NCI-H526 treated with DMSO at 0.1 percent for 48 hours (cell line): ENCODE data around the gene CKMT2.

Source experiments
- DNase-seq: peaks from one replicate; lab custom pipeline; 2025; lab: John Stamatoyannopoulos, UW

Gene CKMT2

GRCh38 chr5:81308836-81309235 lies 75.7 kb downstream of the CKMT2 start:
- no peak for DNase-seq

GRCh38 chr5:81310402-81311063 lies 77.4 kb downstream of the CKMT2 start:
- DNase-seq: no peak

GRCh38 chr5:81313278-81313677 lies 80.2 kb downstream of the CKMT2 start:
- no peak for DNase-seq

- no peak for DNase-seq
Observed at GRCh38 chr5:81313686-81314085, 80.6 kb downstream of the CKMT2 start.

GRCh38 chr5:81314581-81314980 lies 81.5 kb downstream of the CKMT2 start:
- DNase-seq: no peak

- no peak for DNase-seq
Observed at GRCh38 chr5:81315336-81315735, 82.2 kb downstream of the CKMT2 start.

GRCh38 chr5:81315830-81316229 lies 82.7 kb downstream of the CKMT2 start:
- DNase-seq: no peak
